Prostate gland (tissue), 2 donors: ENCODE measurements around the gene TLCD5. TPM values are rescaled to one million over a fixed set of nuclear protein-coding genes. Genes with fewer than 3 reads are reported as not detected.

Source experiments
- DNase-seq: peaks from one replicate; pipeline ENCODE4 v3.0.0-alpha.2; 2019; ENCODE audit warnings: low spot score
- H3K27ac ChIP-seq, 2 donors: fragments of 200-600 bp; sonication (generic); 2 replicates each; pipeline ENCODE4 v1.5.1; 2017 to 2019
- H3K27me3 ChIP-seq: fragments of 200-600 bp; sonication (generic); replicated peaks from 2 replicates; pipeline ENCODE4 v1.5.1; 2019; ENCODE audit not compliant: insufficient read depth
- H3K36me3 ChIP-seq, 2 donors: fragments of 200-600 bp; sonication (generic); 1 replicate in 1 of 2; 2 replicates in 1 of 2; pipeline versions ENCODE4 v1.5.1 to v1.8.1; 2017 to 2019
- H3K4me1 ChIP-seq: fragments of 200-600 bp; sonication (generic); replicated peaks from 2 replicates; pipeline ENCODE4 v1.5.1; 2019
- H3K4me3 ChIP-seq, 2 donors: fragments of 200-600 bp; sonication (generic); 2 replicates each; pipeline ENCODE4 v1.5.1; 2017 to 2019
- H3K9me3 ChIP-seq: fragments of 200-600 bp; sonication (generic); 2 replicates; pipeline ENCODE4 v1.5.1; 2017
- CTCF ChIP-seq, 4 experiments: fragments of 200-600 bp in 2 of 4; fragments of 450-650 bp in 2 of 4; sonication (generic) in 2 of 4; IDR thresholded peaks; 1 replicate in 3 of 4; 2 replicates in 1 of 4; pipeline ENCODE4 v1.5.1; 2016 to 2019; ENCODE audit warnings: antibody characterized with exemption in 4 of 4, mild to moderate bottlenecking in 2 of 4, moderate library complexity in 2 of 4
- POLR2A ChIP-seq: fragments of 450-650 bp; IDR thresholded peaks from one replicate; pipeline ENCODE4 v1.6.1; 2016; ENCODE audit warnings: antibody characterized with exemption, mild to moderate bottlenecking
- POLR2AphosphoS5 ChIP-seq: sonication (generic); formaldehyde crosslinking; IDR thresholded peaks from one replicate; pipeline ENCODE4 v1.6.1; 2017; ENCODE audit warnings: antibody characterized with exemption
- WGBS: methylation state at CpG from one replicate; pipeline ENCODE4 v1.1.5; 2018; 5-methylcytosine and 5-hydroxymethylcytosine counted together
- intact Hi-C: fragments of 100-400 bp; cut with DNase I; formaldehyde crosslinking; loops from one replicate; pipeline ENCODE4 v1.14.2; 2022
- total RNA-seq, 2 donors: library from RNA; depleted of rRNA; stranded (reverse); fragments of >200 nt; gene quantifications; one replicate each; pipeline ENCODE4 v1.1.0, GENCODE V29; 2016

Gene TLCD5
- total RNA-seq, 2 donors from 2014 or later, result 7.8 to 10.6 TPM

DNA sequence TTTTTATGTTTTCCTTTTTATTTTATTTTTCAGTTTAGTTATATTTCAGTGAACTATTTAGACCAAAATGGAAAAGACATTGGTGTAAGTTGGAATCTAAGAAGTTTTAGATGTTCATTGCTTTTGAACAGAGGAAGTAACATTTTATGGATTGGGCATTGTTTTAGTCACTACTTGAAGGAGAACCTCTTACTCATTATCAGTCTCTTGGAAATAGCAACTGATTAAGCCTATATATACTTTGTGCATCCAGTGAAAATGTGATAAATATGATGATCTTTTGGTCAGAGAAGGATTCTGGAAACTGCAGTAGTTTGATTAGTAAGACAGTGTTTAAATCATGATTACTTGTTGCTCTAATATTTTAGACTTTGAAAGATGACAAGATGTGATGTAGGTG lies 25.5 kb downstream of the TLCD5 start:
- TF ChIP-seq POLR2A (no peak), POLR2AphosphoS5 (no peak), CTCF (IDR thresholded peaks at IDR 0.05) (no peak)
- no peaks in the 10 kb centered on the region for H3K36me3 ChIP-seq
- H3K4me3 ChIP-seq, result no peak overlapping the region
- H3K27ac ChIP-seq, result no peak overlapping the region
- H3K27me3 ChIP-seq, result no peaks in the 10 kb centered on the region
- intact Hi-C loops, result no loop called here
- DNase-seq, result no peak
- no peaks in the 10 kb centered on the region for H3K9me3 ChIP-seq
- H3K4me1 ChIP-seq, result peaks cover 8% of the 10 kb centered on the region

DNA sequence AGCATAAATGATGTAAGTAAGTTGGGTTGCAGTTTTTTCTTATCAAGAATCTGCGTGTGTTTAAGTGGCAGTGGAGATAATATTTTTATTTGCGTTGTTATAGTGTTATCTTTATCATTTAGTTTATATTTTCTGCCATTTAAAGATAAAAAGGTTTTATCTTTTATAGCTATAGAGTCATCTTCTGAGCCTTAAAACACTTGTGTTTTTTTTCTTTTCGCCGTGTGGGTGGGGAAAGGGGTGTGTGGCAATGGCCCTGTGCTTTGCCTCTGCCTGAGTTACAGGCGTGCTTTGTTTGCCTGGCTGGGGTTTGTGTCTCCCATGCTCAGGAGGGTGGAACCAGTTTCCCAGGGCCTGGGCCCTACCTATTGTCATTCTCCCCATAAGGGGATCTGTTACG lies 27.3 kb downstream of the TLCD5 start:
- Histone ChIP-seq H3K9me3 (no peaks in the 10 kb centered on the region), H3K4me1 (no peaks in the 10 kb centered on the region)
- no peak for DNase-seq

DNA sequence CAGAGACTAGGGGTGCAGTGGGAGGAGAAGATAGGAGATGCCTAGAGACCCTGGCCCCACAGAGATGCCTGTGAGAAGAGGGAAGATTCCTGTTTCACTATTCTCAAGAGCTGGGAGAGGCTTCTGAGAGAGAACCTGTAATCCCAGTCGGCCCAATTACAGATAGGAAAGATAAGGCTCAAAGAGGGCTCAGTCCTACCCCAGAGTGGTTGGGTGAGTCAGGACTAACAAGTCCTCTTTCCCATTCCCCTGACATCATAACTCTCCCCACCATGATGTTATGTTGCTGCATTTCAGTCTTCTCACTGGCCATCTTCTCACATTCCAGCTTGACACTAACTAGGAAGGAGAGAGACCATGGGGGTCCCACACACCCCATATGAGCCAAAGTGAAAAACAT lies 29.0 kb downstream of the TLCD5 start:
- H3K27ac ChIP-seq, result no peak overlapping the region
- H3K9me3 ChIP-seq, result no peaks in the 10 kb centered on the region
- no peak overlapping the region for H3K4me3 ChIP-seq
- intact Hi-C loops, result no loop called here
- H3K27me3 ChIP-seq, result no peaks in the 10 kb centered on the region
- no peak for DNase-seq
- 47% methylated on average over 1 of the region's 1 CpG for WGBS
- H3K4me1 ChIP-seq, result no peaks in the 10 kb centered on the region
- H3K36me3 ChIP-seq, result no peaks in the 10 kb centered on the region
- TF ChIP-seq POLR2A, result no peak
- no peak for TF ChIP-seq POLR2AphosphoS5

More for the DNA sequence above, 27.3 kb downstream of the TLCD5 start:
- TF ChIP-seq POLR2A (no peak), POLR2AphosphoS5 (no peak), CTCF (IDR thresholded peaks at IDR 0.05) (no peak)
- intact Hi-C loops, result no loop called here
- H3K4me3 ChIP-seq, result no peak overlapping the region
- WGBS, result 51% methylated on average over 6 of the region's 6 CpGs
- H3K27ac ChIP-seq, result no peak overlapping the region
- H3K27me3 ChIP-seq, result no peaks in the 10 kb centered on the region
- no peaks in the 10 kb centered on the region for H3K36me3 ChIP-seq

GRCh38 chr11:120354779-120355178 lies 29.7 kb downstream of the TLCD5 start:
- no peak overlapping the region for H3K4me3 ChIP-seq
- intact Hi-C loops, result no loop called here
- no peak overlapping the region for H3K27ac ChIP-seq
- H3K36me3 ChIP-seq, result no peaks in the 10 kb centered on the region
- H3K4me1 ChIP-seq, result no peaks in the 10 kb centered on the region
- WGBS, result 77% methylated on average over 6 of the region's 6 CpGs
- H3K27me3 ChIP-seq, result no peaks in the 10 kb centered on the region
- no peak for TF ChIP-seq CTCF (IDR thresholded peaks at IDR 0.05)
- no peak for DNase-seq
- H3K9me3 ChIP-seq, result no peaks in the 10 kb centered on the region

- intact Hi-C loops, result no loop called here
- H3K4me3 ChIP-seq, result no peak overlapping the region
- WGBS, result 96% methylated on average over 6 of the region's 6 CpGs
- TF ChIP-seq CTCF (IDR thresholded peaks at IDR 0.05), result no peak
- no peaks in the 10 kb centered on the region for H3K9me3 ChIP-seq
- no peak for DNase-seq
- no peaks in the 10 kb centered on the region for H3K4me1 ChIP-seq
- H3K27ac ChIP-seq, result no peak overlapping the region
- H3K36me3 ChIP-seq, result no peaks in the 10 kb centered on the region
- no peaks in the 10 kb centered on the region for H3K27me3 ChIP-seq
These were observed 32.5 kb downstream of the TLCD5 start for GRCh38 chr11:120357620-120358019.
